ENCODE measurements around the gene CFAP99. TPM values are rescaled to one million over a fixed set of nuclear protein-coding genes. Genes with fewer than 3 reads are reported as not detected.
"Not testable (repeated sequence)": the region's sequence is repeated elsewhere in the genome, so short reads cannot be mapped to it uniquely, and the experiment has no call there.

The CFAP99 gene
- total and polyA plus RNA-seq, 4 experiments from 2014 or later: 0.12 to 0.19 TPM; not detected in 2

- CTCF ChIA-PET (ENCODE audit: partially characterized antibody): no interaction called here
- H3K4me3 Mint-ChIP-seq: no peak overlapping the region
- H3K27me3 Mint-ChIP-seq: no peaks in the 10 kb centered on the region
- intact Hi-C loops (cut with micrococcal nuclease): no loop called here
- POLR2A ChIA-PET (ENCODE audit: partially characterized antibody): no interaction called here
- no peaks in the 10 kb centered on the region for H3K9me3 ChIP-seq (ENCODE audit: control insufficient read depth in 1 of 2, low read length in 2 of 2)
- peak overlapping the region in 2 of 7 donors; percentile 11 to 70 for H3K27ac Mint-ChIP-seq
- H3K36me3 ChIP-seq (ENCODE audit: insufficient read depth, low read length): no peaks in the 10 kb centered on the region
- DNase-seq: no peak
- H3K4me1 Mint-ChIP-seq: peaks cover 9 to 23% (median 17%) of the 10 kb centered on the region in 4 donors
- no peaks in the 10 kb centered on the region for H3K9me3 Mint-ChIP-seq
- no peaks in the 10 kb centered on the region for H3K27me3 ChIP-seq (ENCODE audit: insufficient read depth, low read length)
- H3K27ac ChIP-seq (ENCODE audit: low read depth, low read length): no peak overlapping the region
- H3K36me3 Mint-ChIP-seq: peaks cover 14 to 17% of the 10 kb centered on the region in 2 donors
- no peaks in the 10 kb centered on the region for H3K4me1 ChIP-seq (ENCODE audit: insufficient read depth, low read length)
- no peak overlapping the region for H3K4me3 ChIP-seq (ENCODE audit: low read length in 2 of 2)
These were observed 41.5 kb upstream of the CFAP99 start for GRCh38 chr4:2377241-2377640.

GRCh38 chr4:2378401-2378800 lies 40.4 kb upstream of the CFAP99 start:
- Mint-ChIP-seq H3K9me3 (no peaks in the 10 kb centered on the region), H3K4me3 (no peak overlapping the region), H3K36me3 (peaks cover 17 to 21% of the 10 kb centered on the region in 2 donors), H3K27me3 (no peaks in the 10 kb centered on the region), H3K27ac (peak overlapping the region in 6 of 7 donors; percentile 1 to 71 (median 24)), H3K4me1 (peaks cover 16 to 25% (median 22%) of the 10 kb centered on the region in 4 donors)
- Histone ChIP-seq H3K9me3 (ENCODE audit: control insufficient read depth in 1 of 2, low read length in 2 of 2) (no peaks in the 10 kb centered on the region), H3K27ac (ENCODE audit: low read depth, low read length) (no peak overlapping the region), H3K4me3 (ENCODE audit: low read length in 2 of 2) (no peak overlapping the region), H3K27me3 (ENCODE audit: insufficient read depth, low read length) (no peaks in the 10 kb centered on the region), H3K4me1 (ENCODE audit: insufficient read depth, low read length) (no peaks in the 10 kb centered on the region), H3K36me3 (ENCODE audit: insufficient read depth, low read length) (no peaks in the 10 kb centered on the region)
- POLR2A ChIA-PET (ENCODE audit: partially characterized antibody): no interaction called here
- intact Hi-C loops (cut with micrococcal nuclease): no loop called here
- CTCF ChIA-PET (ENCODE audit: partially characterized antibody): no interaction called here
- no peak for DNase-seq

- Histone ChIP-seq H3K36me3 (ENCODE audit: insufficient read depth, low read length) (no peaks in the 10 kb centered on the region), H3K27me3 (ENCODE audit: insufficient read depth, low read length) (no peaks in the 10 kb centered on the region), H3K4me1 (ENCODE audit: insufficient read depth, low read length) (no peaks in the 10 kb centered on the region), H3K4me3 (ENCODE audit: low read length in 2 of 2) (no peak overlapping the region), H3K27ac (ENCODE audit: low read depth, low read length) (no peak overlapping the region), H3K9me3 (ENCODE audit: control insufficient read depth in 1 of 2, low read length in 2 of 2) (no peaks in the 10 kb centered on the region)
- CTCF ChIA-PET (ENCODE audit: partially characterized antibody): no interaction called here
- Mint-ChIP-seq H3K27ac (peak overlapping the region in 4 of 7 donors; percentile 6 to 71 (median 58)), H3K4me1 (peaks cover 20 to 25% (median 23%) of the 10 kb centered on the region in 4 donors), H3K9me3 (no peaks in the 10 kb centered on the region), H3K4me3 (no peak overlapping the region), H3K27me3 (no peaks in the 10 kb centered on the region), H3K36me3 (peaks cover 12 to 20% of the 10 kb centered on the region in 2 donors)
- intact Hi-C loops (cut with micrococcal nuclease): no loop called here
- DNase-seq: no peak
- POLR2A ChIA-PET (ENCODE audit: partially characterized antibody): no interaction called here
These were observed 39.9 kb upstream of the CFAP99 start for GRCh38 chr4:2378898-2379297.

- H3K27ac ChIP-seq (ENCODE audit: low read depth, low read length); H3K9me3 Mint-ChIP-seq; H3K27me3 Mint-ChIP-seq; H3K4me3 ChIP-seq (ENCODE audit: low read length in 2 of 2); H3K9me3 ChIP-seq (ENCODE audit: control insufficient read depth in 1 of 2, low read length in 2 of 2); POLR2A ChIA-PET (ENCODE audit: partially characterized antibody); H3K4me1 ChIP-seq (ENCODE audit: insufficient read depth, low read length); H3K4me3 Mint-ChIP-seq; DNase-seq; CTCF ChIA-PET (ENCODE audit: partially characterized antibody); intact Hi-C loops (cut with micrococcal nuclease); H3K36me3 ChIP-seq (ENCODE audit: insufficient read depth, low read length); H3K27me3 ChIP-seq (ENCODE audit: insufficient read depth, low read length): not testable (repeated sequence)
- H3K36me3 Mint-ChIP-seq: peaks cover 10 to 18% of the 10 kb centered on the region in 2 donors
- H3K4me1 Mint-ChIP-seq: peaks cover 18 to 28% (median 23%) of the 10 kb centered on the region in 4 donors
- peak overlapping the region; percentile 11 to 59 (median 38) for H3K27ac Mint-ChIP-seq
These were observed 38.2 kb upstream of the CFAP99 start for GRCh38 chr4:2380589-2380988.

- H3K4me3 ChIP-seq (ENCODE audit: low read length in 2 of 2): not testable (repeated sequence)
- peak overlapping the region in 3 of 7 donors; percentile 43 to 63 (median 44) for H3K27ac Mint-ChIP-seq
These were observed 36.0 kb upstream of the CFAP99 start for GRCh38 chr4:2382769-2383202.

GRCh38 chr4:2383220-2383631 lies 35.5 kb upstream of the CFAP99 start:
- H3K4me1 ChIP-seq (ENCODE audit: insufficient read depth, low read length); H3K36me3 ChIP-seq (ENCODE audit: insufficient read depth, low read length); H3K27me3 ChIP-seq (ENCODE audit: insufficient read depth, low read length); H3K27me3 Mint-ChIP-seq; H3K4me3 Mint-ChIP-seq; intact Hi-C loops (cut with micrococcal nuclease); CTCF ChIA-PET (ENCODE audit: partially characterized antibody); H3K9me3 Mint-ChIP-seq; H3K9me3 ChIP-seq (ENCODE audit: control insufficient read depth in 1 of 2, low read length in 2 of 2); DNase-seq; POLR2A ChIA-PET (ENCODE audit: partially characterized antibody); H3K4me3 ChIP-seq (ENCODE audit: low read length in 2 of 2); H3K27ac ChIP-seq (ENCODE audit: low read depth, low read length): not testable (repeated sequence)
- peak overlapping the region in 2 of 7 donors; percentile 2 to 44 for H3K27ac Mint-ChIP-seq
- peaks cover 17 to 31% (median 22%) of the 10 kb centered on the region in 4 donors for H3K4me1 Mint-ChIP-seq
- H3K36me3 Mint-ChIP-seq: peaks cover 7 to 18% of the 10 kb centered on the region in 2 donors

More at GRCh38 chr4:2382769-2383202, 36.0 kb upstream of the CFAP99 start:
- H3K27me3 Mint-ChIP-seq; intact Hi-C loops (cut with micrococcal nuclease); H3K9me3 Mint-ChIP-seq; H3K27ac ChIP-seq (ENCODE audit: low read depth, low read length); H3K9me3 ChIP-seq (ENCODE audit: control insufficient read depth in 1 of 2, low read length in 2 of 2); POLR2A ChIA-PET (ENCODE audit: partially characterized antibody); H3K27me3 ChIP-seq (ENCODE audit: insufficient read depth, low read length); DNase-seq; H3K4me3 Mint-ChIP-seq; H3K36me3 ChIP-seq (ENCODE audit: insufficient read depth, low read length); H3K4me1 ChIP-seq (ENCODE audit: insufficient read depth, low read length): not testable (repeated sequence)
- CTCF ChIA-PET (ENCODE audit: partially characterized antibody): interaction anchor here (1.0 kb wide), 1 partner anchor 22 kb away, joined by 3 read pairs; no protein-coding TSS in a partner anchor
- Mint-ChIP-seq H3K36me3 (peaks cover 7 to 18% of the 10 kb centered on the region in 2 donors), H3K4me1 (peaks cover 17 to 28% (median 21%) of the 10 kb centered on the region in 4 donors)

GRCh38 chr4:2383760-2384159 lies 35.0 kb upstream of the CFAP99 start:
- Histone ChIP-seq H3K36me3 (ENCODE audit: insufficient read depth, low read length) (no peaks in the 10 kb centered on the region), H3K4me3 (ENCODE audit: low read length in 2 of 2) (no peak overlapping the region), H3K27ac (ENCODE audit: low read depth, low read length) (no peak overlapping the region), H3K27me3 (ENCODE audit: insufficient read depth, low read length) (no peaks in the 10 kb centered on the region), H3K9me3 (ENCODE audit: control insufficient read depth in 1 of 2, low read length in 2 of 2) (no peaks in the 10 kb centered on the region), H3K4me1 (ENCODE audit: insufficient read depth, low read length) (peaks cover 6% of the 10 kb centered on the region)
- H3K36me3 Mint-ChIP-seq: peaks cover 7 to 18% of the 10 kb centered on the region in 2 donors
- no peak for DNase-seq
- no peak overlapping the region for H3K4me3 Mint-ChIP-seq
- intact Hi-C loops (cut with micrococcal nuclease): no loop called here
- H3K4me1 Mint-ChIP-seq: peaks cover 17 to 32% (median 24%) of the 10 kb centered on the region in 4 donors
- ChIA-PET CTCF (ENCODE audit: partially characterized antibody) (no interaction called here), POLR2A (ENCODE audit: partially characterized antibody) (no interaction called here)
- no peaks in the 10 kb centered on the region for H3K27me3 Mint-ChIP-seq
- no peaks in the 10 kb centered on the region for H3K9me3 Mint-ChIP-seq
- peak overlapping the region in 3 of 7 donors; percentile 2 to 44 (median 23) for H3K27ac Mint-ChIP-seq

Data from CD4-positive, alpha-beta memory T cell (primary cell).